HG03565 (cell line): ENCODE measurements around the gene DCLK2.
"Not testable (repeated sequence)": the region's sequence is repeated elsewhere in the genome, so short reads cannot be mapped to it uniquely, and the experiment has no call there.

ENCODE experiments used
- ATAC-seq: cut with Tn5 transposase; IDR thresholded peaks from one replicate; pipeline ENCODE4 v1.9.1; 2021; ENCODE audit warnings: mild to moderate bottlenecking, moderate library complexity; ENCODE audit not compliant: unreplicated experiment

DCLK2 gene

DNA sequence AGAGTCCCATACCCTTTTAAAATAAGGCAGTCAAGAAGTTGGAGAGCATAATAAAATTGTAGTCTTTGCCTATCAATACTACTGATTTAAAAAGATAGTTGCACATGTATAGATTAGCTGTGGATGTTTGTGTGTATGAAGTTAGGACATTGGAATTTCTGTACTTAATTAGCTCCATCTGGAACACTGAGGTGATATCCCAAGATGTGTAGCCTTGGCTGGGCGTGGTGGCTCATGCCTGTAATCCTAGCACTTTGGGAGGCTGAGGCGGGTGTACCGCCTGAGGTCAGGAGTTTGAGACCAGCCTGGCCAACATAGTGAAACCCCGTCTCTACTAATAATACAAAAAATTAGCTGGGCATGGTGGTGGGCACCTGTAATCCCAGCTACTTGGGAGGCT is 119.0 kb downstream of the DCLK2 start:
- ATAC-seq, result not testable (repeated sequence)

GRCh38 chr4:150199056-150199455 is 120.8 kb downstream of the DCLK2 start:
- ATAC-seq, result no peak

DNA sequence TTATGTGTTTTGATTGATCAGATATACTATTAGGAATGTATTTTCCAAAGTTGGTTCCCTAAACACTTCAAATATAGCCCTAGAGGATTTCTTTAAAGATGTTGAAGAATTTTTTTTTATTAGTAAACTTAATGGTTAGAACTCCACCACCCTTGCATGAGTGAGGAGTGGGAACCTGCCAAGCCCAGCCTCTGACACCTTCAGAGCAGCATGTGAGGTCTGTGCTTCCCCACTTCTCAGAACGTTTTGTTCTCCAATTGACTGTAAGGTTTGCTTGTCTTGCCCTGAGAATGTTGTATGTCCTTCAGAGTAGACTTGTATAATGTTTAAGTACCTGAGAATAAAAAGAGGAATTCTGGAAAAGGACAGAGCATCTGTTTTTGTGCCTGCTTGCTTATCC is 126.8 kb downstream of the DCLK2 start:
- no peak for ATAC-seq

DNA sequence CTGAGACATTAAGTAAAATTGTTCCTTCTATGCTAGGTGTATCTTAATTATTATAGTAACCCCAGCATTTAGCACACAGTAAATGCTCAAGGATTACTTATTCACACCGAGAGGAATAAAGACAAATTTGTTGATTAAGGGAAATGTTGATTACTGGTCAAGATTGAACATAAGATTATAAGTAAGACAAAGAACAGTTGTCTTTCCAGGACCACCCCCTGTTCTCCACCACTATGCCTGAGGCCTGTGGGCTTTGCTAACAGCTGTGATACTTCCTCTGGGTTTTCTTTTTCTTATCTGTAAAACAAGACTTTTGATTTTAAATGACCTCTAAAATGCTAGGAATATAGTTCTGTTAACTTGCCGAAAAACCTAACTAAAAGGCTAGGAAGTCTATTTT is 128.0 kb downstream of the DCLK2 start:
- no peak for ATAC-seq

- ATAC-seq, result no peak
These were observed 128.7 kb downstream of the DCLK2 start for GRCh38 chr4:150206954-150207353.

DNA sequence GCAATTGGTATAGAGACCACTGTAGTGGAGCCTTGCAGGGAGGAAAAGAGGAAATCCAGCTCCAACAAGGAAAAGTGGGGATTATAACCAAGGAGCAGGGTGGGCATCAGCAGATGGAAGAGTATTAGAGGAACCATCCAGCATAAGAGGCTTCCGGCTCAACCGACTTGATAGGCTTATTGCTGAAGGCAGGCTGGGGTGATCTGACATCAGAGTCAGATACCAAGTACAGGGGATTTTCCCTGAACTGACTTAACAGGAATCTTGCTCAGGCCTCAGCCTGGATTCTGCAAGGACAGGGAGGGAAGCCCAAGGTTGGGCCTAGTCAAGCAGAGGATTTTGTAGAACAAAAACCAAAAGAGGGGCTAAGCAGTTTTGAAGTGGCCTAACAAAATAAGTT is 129.6 kb downstream of the DCLK2 start:
- no peak for ATAC-seq

DNA sequence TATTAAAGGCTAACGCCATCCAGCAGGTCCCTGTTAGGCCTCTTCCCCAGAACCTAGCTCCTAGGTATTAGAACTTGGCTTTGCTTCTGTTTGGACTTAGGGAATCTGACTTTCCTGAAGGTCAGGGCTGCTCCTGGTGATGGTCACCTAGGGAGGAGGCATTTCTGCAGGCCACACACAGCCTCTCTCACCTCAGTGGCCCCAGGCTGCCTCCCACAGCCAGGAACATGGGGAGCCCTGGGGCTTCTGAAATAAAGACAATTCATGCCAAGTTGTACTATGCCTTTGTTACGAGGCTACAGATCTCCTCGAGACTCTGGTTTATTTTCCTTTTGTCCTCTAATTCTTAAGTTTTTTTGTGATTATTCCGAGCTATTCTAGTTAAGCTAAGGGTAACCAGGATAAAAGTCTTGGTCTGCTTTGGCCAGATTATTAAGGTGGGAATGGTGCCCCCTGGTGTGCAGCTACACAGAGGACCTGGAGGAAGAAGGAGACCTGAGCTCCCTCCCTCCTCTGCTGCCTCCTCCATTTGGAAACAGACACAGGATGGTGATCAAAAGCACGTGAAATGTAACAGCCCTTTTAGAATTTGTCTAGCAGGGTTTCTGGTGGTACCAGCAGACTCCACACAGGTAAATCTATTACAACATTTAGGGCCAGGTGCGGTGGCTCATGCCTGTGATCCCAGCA is 131.0 kb downstream of the DCLK2 start:
- no peak for ATAC-seq

GRCh38 chr4:150211016-150211415 is 132.8 kb downstream of the DCLK2 start:
- ATAC-seq, result no peak

DNA sequence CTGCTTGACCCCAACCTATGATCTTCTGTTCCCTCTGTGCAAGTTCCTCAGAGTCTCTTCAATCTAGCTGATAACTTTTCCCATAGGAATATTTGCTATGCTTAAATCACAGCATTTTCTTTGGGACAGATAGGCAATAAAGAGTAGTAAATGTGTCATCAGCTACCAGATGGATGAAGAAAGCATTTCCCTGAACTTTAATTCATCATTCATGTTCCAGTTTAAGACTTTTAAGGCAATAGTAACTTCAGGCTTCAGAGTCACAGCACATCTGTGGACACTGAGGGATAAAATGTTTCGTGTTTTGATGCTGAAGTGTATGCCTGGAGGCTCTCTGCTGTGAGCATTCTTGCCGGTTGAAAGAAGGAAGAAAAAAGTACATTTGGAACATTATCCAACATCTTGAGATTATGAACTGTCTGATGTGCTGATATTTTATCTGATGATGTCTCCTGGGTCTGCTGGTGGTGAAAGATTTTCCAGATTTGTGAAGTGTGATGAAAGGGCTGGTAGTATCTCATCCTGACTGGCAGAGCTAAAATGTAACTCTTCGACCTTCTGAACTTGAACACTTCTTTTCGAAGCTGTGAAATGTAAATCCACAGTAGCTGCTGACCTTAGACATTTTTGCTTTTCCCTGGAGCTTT is 133.7 kb downstream of the DCLK2 start:
- ATAC-seq, result no peak

DNA sequence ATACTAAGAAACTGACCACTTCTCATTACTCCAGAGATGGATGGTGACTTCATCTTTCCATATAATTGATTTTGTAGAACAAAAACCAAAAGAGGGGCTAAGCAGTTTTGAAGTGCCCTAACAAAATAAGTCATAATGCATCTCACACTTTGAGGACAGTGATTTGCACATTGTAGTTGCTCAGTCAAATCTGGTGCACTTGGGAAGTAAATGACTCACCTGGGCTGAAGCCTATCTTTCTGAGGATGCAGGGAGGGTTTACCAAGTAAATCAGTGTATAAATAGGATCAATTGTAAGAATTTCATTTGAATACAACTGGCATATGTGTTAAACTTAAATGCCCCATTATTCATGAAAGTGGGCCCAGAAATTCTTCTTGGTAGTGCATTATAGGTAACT is 134.2 kb downstream of the DCLK2 start:
- ATAC-seq, result no peak

GRCh38 chr4:150212927-150213326 is 134.7 kb downstream of the DCLK2 start:
- peak; percentile 50 for ATAC-seq

GRCh38 chr4:150215601-150216000 is 137.4 kb downstream of the DCLK2 start:
- ATAC-seq, result no peak

- ATAC-seq, result no peak
These were observed 138.5 kb downstream of the DCLK2 start for GRCh38 chr4:150216726-150217125.

GRCh38 chr4:150217192-150217591 is 138.9 kb downstream of the DCLK2 start:
- ATAC-seq, result no peak

- ATAC-seq, result no peak
These were observed 139.6 kb downstream of the DCLK2 start for GRCh38 chr4:150217808-150218207.

DNA sequence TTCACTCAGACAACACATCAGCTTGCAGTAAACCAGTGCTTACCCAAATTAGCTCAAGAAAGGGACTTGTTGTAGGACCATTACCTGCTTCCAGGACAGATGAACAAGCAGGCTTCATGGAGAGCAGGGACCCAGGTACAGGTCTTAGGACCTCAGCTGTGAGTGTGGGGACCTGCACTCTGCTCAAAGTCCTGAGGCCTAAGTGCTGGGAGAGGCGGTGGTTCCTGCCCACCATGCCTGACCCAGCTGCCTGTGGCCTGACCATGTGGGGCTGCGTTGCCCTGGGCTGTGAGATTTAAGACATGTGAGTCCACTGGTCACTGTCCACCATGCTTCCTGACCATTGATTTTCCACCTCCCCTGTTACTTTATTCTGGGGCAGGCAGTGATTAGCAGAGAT is 140.2 kb downstream of the DCLK2 start:
- ATAC-seq, result no peak

GRCh38 chr4:150219841-150220240 is 141.6 kb downstream of the DCLK2 start:
- no peak for ATAC-seq

GRCh38 chr4:150224896-150225591 is 146.8 kb downstream of the DCLK2 start:
- no peak for ATAC-seq

GRCh38 chr4:150229520-150229919 is 151.3 kb downstream of the DCLK2 start:
- ATAC-seq, result no peak

DNA sequence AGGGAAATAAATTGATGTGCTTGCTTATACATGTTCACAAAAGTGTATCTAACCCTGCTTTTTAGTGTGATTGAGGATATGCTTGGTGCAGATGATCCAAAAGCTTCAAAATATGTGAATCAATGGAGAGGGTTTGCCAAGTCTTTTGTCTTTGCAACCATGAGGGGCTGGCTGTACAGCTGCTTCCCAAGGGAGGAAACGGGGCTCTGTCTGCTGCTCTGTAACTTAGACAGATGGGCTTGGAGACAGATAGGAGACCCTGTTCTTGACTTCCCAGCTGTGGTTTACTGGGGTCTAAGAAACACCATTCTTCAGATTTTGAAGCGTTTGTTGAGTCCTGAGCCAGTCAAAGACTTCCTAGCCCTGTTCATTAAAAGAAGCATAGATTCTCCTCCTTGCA is 152.3 kb downstream of the DCLK2 start:
- ATAC-seq, result no peak

- no peak for ATAC-seq
These were observed 153.0 kb downstream of the DCLK2 start for GRCh38 chr4:150231107-150231770.

GRCh38 chr4:150232029-150232428 is 153.8 kb downstream of the DCLK2 start:
- ATAC-seq, result no peak
